A549 (cell line): Measurements from ENCODE around the gene STN1. TPM values are rescaled to one million over a fixed set of nuclear protein-coding genes. Genes with fewer than 3 reads are reported as not detected.

ENCODE experiments used
- ATAC-seq, 2 experiments: fragments of 200-7000 bp in 1 of 2; fragments of >200 bp in 1 of 2; cut with Nextera tagmentation in 1 of 2; cut with Tn5 transposase in 1 of 2; 3 replicates each; pipeline versions ENCODE4 v1.8.0 to v1.9.1; 2018 to 2020; ENCODE audit warnings: mild to moderate bottlenecking in 1 of 2, moderate library complexity in 1 of 2
- CTCF ChIA-PET: fragments of 300-600 bp; sonication (Branson Sonifier 250); formaldehyde crosslinking; extraction: SDS; loops from one replicate; lab custom pipeline; 2021; ENCODE audit warnings: antibody characterized with exemption, inconsistent platforms; lab: Yijun Ruan, JAX
- POLR2A ChIA-PET: fragments of 350-600 bp; formaldehyde crosslinking; extraction: SDS; loops from one replicate; lab custom pipeline; 2021; ENCODE audit warnings: antibody characterized with exemption, inconsistent platforms; lab: Yijun Ruan, JAX
- DNase-seq, 2 experiments: peaks; one replicate each; pipeline versions ENCODE4 v3.0.0 to v3.0.0-alpha.2; 2011 to 2016; ENCODE audit warnings: low read depth in 1 of 2, low spot score in 1 of 2
- FAIRE-seq: peaks from 2 replicates; lab custom pipeline; 2011; peaks lifted over from hg19 to GRCh38; lab: Jason Lieb, UNC
- H3K27ac ChIP-seq, 2 experiments: fragments of >200 bp; sonication (Bioruptor Twin); formaldehyde crosslinking; 3 replicates each; pipeline ENCODE4 v1.5.1; 2016 to 2017
- H3K4me1 ChIP-seq: fragments of >200 bp; sonication (Bioruptor Twin); formaldehyde crosslinking; 3 replicates; pipeline ENCODE4 v1.6.1; 2016
- H3K4me2 ChIP-seq: fragments of >200 bp; sonication (Bioruptor Twin); formaldehyde crosslinking; 3 replicates; pipeline ENCODE4 v1.6.1; 2016
- H3K4me3 ChIP-seq: fragments of >200 bp; sonication (Bioruptor Twin); formaldehyde crosslinking; 3 replicates; pipeline ENCODE4 v1.5.1; 2016
- H3K9me3 ChIP-seq: fragments of >200 bp; sonication (Bioruptor Twin); formaldehyde crosslinking; 3 replicates; pipeline ENCODE4 v1.6.1; 2016
- BHLHE40 ChIP-seq: IDR thresholded peaks from 2 replicates; pipeline ENCODE4 v1.6.1; 2012; ENCODE audit warnings: low read depth, low read length, inconsistent platforms
- CBX2 ChIP-seq: fragments of 200-600 bp; sonication (generic); IDR thresholded peaks from 2 replicates; pipeline ENCODE4 v1.6.1; 2016; ENCODE audit warnings: low read depth, mild to moderate bottlenecking, borderline replicate concordance
- CEBPB ChIP-seq, 2 experiments: fragments of >200 bp in 1 of 2; sonication (Bioruptor Twin) in 1 of 2; formaldehyde crosslinking in 1 of 2; IDR thresholded peaks; 2 replicates each; pipeline ENCODE4 v1.6.1; 2012 to 2016
- CTCF ChIP-seq: fragments of >200 bp; sonication (Bioruptor Twin); formaldehyde crosslinking; IDR thresholded peaks from 3 replicates; pipeline ENCODE4 v1.5.1; 2016
- E2F6 ChIP-seq: IDR thresholded peaks from 2 replicates; pipeline ENCODE4 v1.6.1; 2012; ENCODE audit warnings: low read depth, borderline replicate concordance
- EHF ChIP-seq: fragments of 250-450 bp; sonication (Bioruptor Pico); IDR thresholded peaks from 2 replicates; pipeline ENCODE4 v1.5.0; 2020; ENCODE audit warnings: mild to moderate bottlenecking
- EHMT2 ChIP-seq: fragments of 200-600 bp; sonication (generic); IDR thresholded peaks from 2 replicates; pipeline ENCODE4 v1.6.1; 2016; ENCODE audit warnings: antibody characterized with exemption, low read depth, mild to moderate bottlenecking, moderate library complexity
- ESRRA ChIP-seq: fragments of 150-350 bp; IDR thresholded peaks from 2 replicates; pipeline ENCODE4 v1.6.1; 2014; ENCODE audit warnings: mild to moderate bottlenecking, low read length, borderline replicate concordance
- FOSB ChIP-seq: fragments of 250-450 bp; sonication (Bioruptor Pico); IDR thresholded peaks from 2 replicates; pipeline ENCODE4 v1.5.0; 2020; ENCODE audit warnings: mild to moderate bottlenecking, moderate library complexity
- FOXS1 ChIP-seq: fragments of 250-450 bp; sonication (Bioruptor Pico); IDR thresholded peaks from 2 replicates; pipeline ENCODE4 v1.5.0; 2020; ENCODE audit warnings: mild to moderate bottlenecking, moderate library complexity
- HDAC2 ChIP-seq: fragments of 200-600 bp; sonication (generic); IDR thresholded peaks from 2 replicates; pipeline ENCODE4 v1.6.1; 2016
- HES2 ChIP-seq: fragments of >200 bp; sonication (Bioruptor Twin); formaldehyde crosslinking; IDR thresholded peaks from 2 replicates; pipeline ENCODE4 v1.6.1; 2016
- HEYL ChIP-seq: fragments of 250-450 bp; sonication (Bioruptor Pico); IDR thresholded peaks from 2 replicates; pipeline ENCODE4 v1.8.0; 2021; ENCODE audit warnings: mild to moderate bottlenecking, moderate library complexity
- HOXA7 ChIP-seq: fragments of 250-450 bp; sonication (Bioruptor Pico); IDR thresholded peaks from 2 replicates; pipeline ENCODE4 v1.5.0; 2020; ENCODE audit warnings: mild to moderate bottlenecking, moderate library complexity
- HOXB5 ChIP-seq: fragments of 250-450 bp; sonication (Bioruptor Pico); IDR thresholded peaks from 2 replicates; pipeline ENCODE4 v1.5.0; 2020; ENCODE audit warnings: mild to moderate bottlenecking, moderate library complexity
- JUN ChIP-seq, 2 experiments: fragments of >200 bp; sonication (Bioruptor Twin); formaldehyde crosslinking; IDR thresholded peaks; 2 replicates in 1 of 2; 3 replicates in 1 of 2; pipeline ENCODE4 v1.6.1; 2016 to 2017
- KDM1A ChIP-seq: fragments of 200-600 bp; sonication (generic); IDR thresholded peaks from 2 replicates; pipeline ENCODE4 v1.6.1; 2016; ENCODE audit warnings: low read depth, mild to moderate bottlenecking
- KDM5A ChIP-seq: fragments of 200-600 bp; sonication (generic); IDR thresholded peaks from 2 replicates; pipeline ENCODE4 v1.6.1; 2016; ENCODE audit warnings: antibody characterized with exemption, mild to moderate bottlenecking
- MAX ChIP-seq: IDR thresholded peaks from 2 replicates; pipeline ENCODE4 v1.6.1; 2012
- MAZ ChIP-seq: fragments of 150-350 bp; IDR thresholded peaks from 2 replicates; pipeline ENCODE4 v1.6.1; 2014; ENCODE audit warnings: antibody characterized with exemption, low read depth, low read length, borderline replicate concordance
- MYC ChIP-seq: IDR thresholded peaks from 2 replicates; pipeline ENCODE4 v1.6.1; 2012; ENCODE audit warnings: mild to moderate bottlenecking, inconsistent platforms, low read length, improper control_type of control experiment, borderline replicate concordance
- NFE2L2 ChIP-seq: fragments of 150-350 bp; conservative IDR thresholded peaks from 2 replicates; pipeline ENCODE4 v1.6.1; 2014; ENCODE audit warnings: low read length
- NPAS2 ChIP-seq: fragments of 250-450 bp; sonication (Bioruptor Pico); IDR thresholded peaks from 2 replicates; pipeline ENCODE4 v1.8.0; 2022; ENCODE audit warnings: mild to moderate bottlenecking, moderate library complexity, borderline replicate concordance
- NR3C1 ChIP-seq: fragments of >200 bp; sonication (Bioruptor Twin); formaldehyde crosslinking; IDR thresholded peaks from 3 replicates; pipeline ENCODE4 v1.6.1; 2017
- POLR2AphosphoS2 ChIP-seq: conservative IDR thresholded peaks from 2 replicates; pipeline ENCODE4 v1.6.1; 2012; ENCODE audit warnings: low read length, improper control_type of control experiment, inconsistent platforms
- RCOR1 ChIP-seq: fragments of 150-350 bp; IDR thresholded peaks from 2 replicates; pipeline ENCODE4 v1.6.1; 2014; ENCODE audit warnings: antibody characterized with exemption, low read length, low read depth
- RFX5 ChIP-seq: fragments of 450-650 bp; IDR thresholded peaks from 2 replicates; pipeline ENCODE4 v1.7.1; 2014; ENCODE audit warnings: antibody characterized with exemption, mild to moderate bottlenecking, moderate library complexity
- RNF2 ChIP-seq: fragments of 200-600 bp; sonication (generic); IDR thresholded peaks from 2 replicates; pipeline ENCODE4 v1.6.1; 2016; ENCODE audit warnings: low read depth, mild to moderate bottlenecking, antibody characterized with exemption, moderate library complexity, borderline replicate concordance
- SMC3 ChIP-seq: fragments of >200 bp; sonication (Bioruptor Twin); formaldehyde crosslinking; IDR thresholded peaks from 3 replicates; pipeline ENCODE4 v1.6.1; 2018; ENCODE audit warnings: inconsistent platforms
- TFCP2L1 ChIP-seq: fragments of 250-450 bp; sonication (Bioruptor Pico); IDR thresholded peaks from 2 replicates; pipeline ENCODE4 v1.5.0; 2021; ENCODE audit warnings: mild to moderate bottlenecking
- USF2 ChIP-seq: fragments of 450-650 bp; IDR thresholded peaks from 2 replicates; pipeline ENCODE4 v1.6.1; 2014; ENCODE audit warnings: antibody characterized with exemption
- ZC3H11A ChIP-seq: fragments of 450-650 bp; IDR thresholded peaks from 2 replicates; pipeline ENCODE4 v1.6.1; 2014; ENCODE audit warnings: antibody characterized with exemption, mild to moderate bottlenecking
- ZNF302 ChIP-seq: fragments of 250-450 bp; sonication (Bioruptor Pico); IDR thresholded peaks from 2 replicates; pipeline ENCODE4 v1.9.0; 2021; ENCODE audit warnings: inconsistent platforms, mild to moderate bottlenecking, moderate library complexity
- WGBS: methylation state at CpG from one replicate; pipeline ENCODE4 v1.1.6; 2017; ENCODE audit errors: missing lambda C conversion rate; 5-methylcytosine and 5-hydroxymethylcytosine counted together
- polyA plus RNA-seq, 4 experiments: library from polyadenylated mRNA; depleted of rRNA in 3 of 4; stranded (reverse); fragments of >200 nt; fragmentation: RNase III in 1 of 4; extraction: RNeasy Plus Mini Kit Qiagen cat#74134 plus additional on column Dnase treatment in 1 of 4; gene quantifications; 2 replicates in 3 of 4; 3 replicates in 1 of 4; pipeline ENCODE4 v1.2.3, GENCODE V29; 2011 to 2017

The STN1 gene
- polyA plus RNA-seq, 2 of the 4 experiments (the other 2 are of a cell fraction), result 17.1 to 34.5 TPM

GRCh38 chr10:103879831-103880230 lies 38.2 kb downstream of the STN1 start:
- POLR2A ChIA-PET, result no interaction called here
- WGBS, result 91% methylated on average over 7 of the region's 7 CpGs
- no peak for TF ChIP-seq NPAS2 (CRISPR knock-in tag)
- no peak for TF ChIP-seq FOSB
- TF ChIP-seq KDM1A, result no peak
- no peak for TF ChIP-seq RNF2
- TF ChIP-seq MAZ, result no peak
- TF ChIP-seq POLR2AphosphoS2, result no peak
- TF ChIP-seq TFCP2L1 (CRISPR knock-in tag), result no peak
- no peak for TF ChIP-seq HOXA7 (CRISPR knock-in tag)
- TF ChIP-seq FOXS1 (CRISPR knock-in tag), result no peak
- TF ChIP-seq ESRRA, result no peak
- TF ChIP-seq CBX2, result no peak
- TF ChIP-seq BHLHE40, result no peak
- TF ChIP-seq ZNF302 (CRISPR knock-in tag), result no peak
- ATAC-seq, result no peak
- no peak overlapping the region for H3K4me2 ChIP-seq
- H3K27ac ChIP-seq, result no peak overlapping the region
- no peaks in the 10 kb centered on the region for H3K9me3 ChIP-seq
- FAIRE-seq, result no peak
- CTCF ChIA-PET, result interaction anchor here (2.7 to 11.4 kb wide), 2 partner anchors 8 to 171 kb away, joined by 14 to 321 read pairs; no protein-coding TSS in a partner anchor
- no peak overlapping the region for H3K4me3 ChIP-seq
- H3K4me1 ChIP-seq, result no peaks in the 10 kb centered on the region
- DNase-seq, result no peak

- no peak overlapping the region for H3K27ac ChIP-seq
- 79% methylated on average over 9 of the region's 9 CpGs for WGBS
- DNase-seq, result no peak
- no peak for FAIRE-seq
- no peak for TF ChIP-seq USF2
- TF ChIP-seq CBX2, result no peak
- TF ChIP-seq HEYL, result no peak
- no peak for TF ChIP-seq CEBPB (IDR thresholded peaks at IDR 0.05)
- no peak for TF ChIP-seq RFX5
- TF ChIP-seq, all 56 proteins: peak for 0
- H3K4me1 ChIP-seq, result no peaks in the 10 kb centered on the region
- H3K4me3 ChIP-seq, result no peak overlapping the region
- ATAC-seq, result peak in 1 of 2 experiments; percentile 39; a peak in 2 of 6 replicates
- no peak overlapping the region for H3K4me2 ChIP-seq
- ChIA-PET CTCF (interaction anchor here (2.7 to 11.4 kb wide), 2 partner anchors 8 to 171 kb away, joined by 14 to 321 read pairs; no protein-coding TSS in a partner anchor), POLR2A (no interaction called here)
- H3K9me3 ChIP-seq, result no peaks in the 10 kb centered on the region
These were observed 38.6 kb downstream of the STN1 start for GRCh38 chr10:103879409-103879808.

DNA sequence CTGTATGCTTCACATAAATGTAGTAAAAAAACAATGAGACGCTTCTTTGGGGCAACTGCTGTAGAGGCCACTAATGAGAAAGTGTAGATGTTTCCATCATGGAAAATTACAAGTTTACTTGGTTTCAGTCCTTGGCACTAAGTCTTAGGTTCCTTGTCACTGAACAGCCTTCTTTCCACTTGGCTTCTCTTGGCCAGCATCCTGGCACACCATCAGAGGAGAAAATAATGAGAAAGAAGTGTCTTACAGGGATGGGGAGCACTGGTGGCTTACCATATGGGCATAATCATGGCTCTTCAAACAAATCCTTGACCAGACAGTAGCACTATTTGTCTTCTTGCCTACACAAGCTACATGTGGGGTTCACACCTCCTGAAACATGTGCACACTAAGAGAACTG lies 40.1 kb downstream of the STN1 start:
- H3K4me2 ChIP-seq, result no peak overlapping the region
- no peaks in the 10 kb centered on the region for H3K4me1 ChIP-seq
- no peak overlapping the region for H3K4me3 ChIP-seq
- POLR2A ChIA-PET, result no interaction called here
- DNase-seq (no peak), ATAC-seq (no peak), FAIRE-seq (no peak)
- no peak overlapping the region for H3K27ac ChIP-seq
- CTCF ChIA-PET, result interaction anchor here (1.0 to 11.4 kb wide), 3 partner anchors 10 to 169 kb away, joined by 4 to 321 read pairs (median 14); no protein-coding TSS in a partner anchor
- TF ChIP-seq KDM5A (no peak), FOSB (no peak), EHMT2 (no peak), NFE2L2 (no peak), RCOR1 (no peak), NR3C1 (no peak), HDAC2 (no peak), SMC3 (no peak), KDM1A (no peak), RNF2 (no peak), HES2 (no peak), MYC (no peak), ZC3H11A (no peak), E2F6 (no peak), CTCF (no peak), NPAS2 (CRISPR knock-in tag) (no peak), MAX (no peak), EHF (CRISPR knock-in tag) (no peak), HOXB5 (CRISPR knock-in tag) (no peak), JUN (IDR thresholded peaks at IDR 0.05) (no peak)
- 85% methylated on average over 1 of the region's 1 CpG for WGBS
- H3K9me3 ChIP-seq, result no peaks in the 10 kb centered on the region
